T-helper 2 cell treated with Interferon-gamma antibody and Interleukin-4, amounts not matched to agents 5 μg/mL and 100 μg/mL, for 36 hours (primary cell): ENCODE measurements around the gene LCA5L.
"Not testable (repeated sequence)": the region's sequence is repeated elsewhere in the genome, so short reads cannot be mapped to it uniquely, and the experiment has no call there.

Experiments used
- DNase-seq: peaks from one replicate; pipeline ENCODE4 v3.0.0; 2021; ENCODE audit warnings: low spot score
- H3K27ac Mint-ChIP-seq: one replicate; pipeline ENCODE4 v1.8.0; 2021; ENCODE audit warnings: mild to moderate bottlenecking, mixed read lengths
- H3K27me3 Mint-ChIP-seq: one replicate; pipeline ENCODE4 v1.8.0; 2021; ENCODE audit warnings: low read depth, mixed read lengths
- H3K36me3 Mint-ChIP-seq: one replicate; pipeline ENCODE4 v1.8.0; 2021; ENCODE audit warnings: low read depth, mixed read lengths
- H3K4me1 Mint-ChIP-seq: one replicate; pipeline ENCODE4 v1.8.0; 2021; ENCODE audit warnings: low read depth, mixed read lengths
- H3K4me3 Mint-ChIP-seq: one replicate; pipeline ENCODE4 v1.8.0; 2022; ENCODE audit warnings: mild to moderate bottlenecking, moderate library complexity, mixed read lengths
- H3K9me3 Mint-ChIP-seq: one replicate; pipeline ENCODE4 v1.8.0; 2021; ENCODE audit warnings: mixed read lengths

Gene LCA5L

GRCh38 chr21:39434950-39435349 lies 10.6 kb downstream of the LCA5L start:
- H3K4me3 Mint-ChIP-seq = no peak overlapping the region
- no peaks in the 10 kb centered on the region for H3K36me3 Mint-ChIP-seq
- peaks cover 19% of the 10 kb centered on the region for H3K27me3 Mint-ChIP-seq
- DNase-seq = no peak
- H3K4me1 Mint-ChIP-seq = no peaks in the 10 kb centered on the region
- no peaks in the 10 kb centered on the region for H3K9me3 Mint-ChIP-seq
- H3K27ac Mint-ChIP-seq = no peak overlapping the region

GRCh38 chr21:39430954-39431353 lies 14.6 kb downstream of the LCA5L start:
- H3K4me1 Mint-ChIP-seq = no peaks in the 10 kb centered on the region
- H3K27me3 Mint-ChIP-seq = peaks cover 2% of the 10 kb centered on the region
- no peak overlapping the region for H3K27ac Mint-ChIP-seq
- H3K4me3 Mint-ChIP-seq = no peak overlapping the region
- H3K36me3 Mint-ChIP-seq = no peaks in the 10 kb centered on the region
- H3K9me3 Mint-ChIP-seq = no peaks in the 10 kb centered on the region
- no peak for DNase-seq

GRCh38 chr21:39430457-39430856 lies 15.1 kb downstream of the LCA5L start:
- Mint-ChIP-seq H3K4me3 (no peak overlapping the region), H3K27ac (no peak overlapping the region), H3K36me3 (no peaks in the 10 kb centered on the region), H3K4me1 (no peaks in the 10 kb centered on the region), H3K27me3 (peaks cover 2% of the 10 kb centered on the region), H3K9me3 (no peaks in the 10 kb centered on the region)
- DNase-seq = no peak

- no peak for DNase-seq
- no peak overlapping the region for H3K4me3 Mint-ChIP-seq
- H3K36me3 Mint-ChIP-seq = no peaks in the 10 kb centered on the region
- peaks cover 2% of the 10 kb centered on the region for H3K27me3 Mint-ChIP-seq
- no peaks in the 10 kb centered on the region for H3K4me1 Mint-ChIP-seq
- no peak overlapping the region for H3K27ac Mint-ChIP-seq
- H3K9me3 Mint-ChIP-seq = no peaks in the 10 kb centered on the region
Observed at GRCh38 chr21:39430016-39430415, 15.6 kb downstream of the LCA5L start.

- no peak for DNase-seq
- Mint-ChIP-seq H3K4me3 (no peak overlapping the region), H3K27ac (no peak overlapping the region), H3K9me3 (no peaks in the 10 kb centered on the region), H3K27me3 (peaks cover 2% of the 10 kb centered on the region), H3K36me3 (no peaks in the 10 kb centered on the region), H3K4me1 (no peaks in the 10 kb centered on the region)
Observed at GRCh38 chr21:39429445-39429844, 16.1 kb downstream of the LCA5L start.

DNA sequence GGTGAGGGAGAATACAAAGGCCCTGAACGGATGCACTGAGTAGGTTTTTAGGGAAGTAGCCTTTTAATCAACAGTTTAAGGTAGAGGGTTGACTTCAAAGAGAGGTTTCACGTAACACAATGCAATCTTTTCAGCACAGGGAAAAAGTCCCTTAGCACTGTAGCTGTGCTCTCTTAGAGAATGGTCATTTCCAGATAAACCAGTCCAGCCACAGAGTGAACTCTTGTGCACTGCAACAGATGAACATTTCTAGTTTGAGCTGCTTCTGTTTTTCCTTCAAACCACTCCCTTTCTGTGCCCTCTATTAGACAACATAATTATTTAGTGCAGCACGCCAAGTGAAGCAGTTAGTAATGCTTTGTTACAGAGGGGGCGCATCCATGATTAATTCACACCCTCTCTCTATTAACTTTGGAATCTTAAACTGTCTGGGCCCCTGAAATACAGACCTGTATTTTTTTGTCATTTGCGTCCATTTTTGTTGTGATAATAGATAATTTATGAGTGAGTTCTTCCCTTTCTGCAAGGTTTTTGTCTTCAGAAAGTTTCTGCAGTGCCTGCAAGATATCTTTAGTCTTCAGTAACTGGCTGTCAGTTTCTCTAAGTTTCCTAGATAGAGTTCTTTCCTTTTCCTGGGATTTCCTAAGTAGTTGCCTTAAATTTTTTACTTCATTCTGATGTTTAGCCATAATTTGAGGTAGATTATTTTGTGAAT lies 22.9 kb downstream of the LCA5L start:
- H3K4me3 Mint-ChIP-seq = no peak overlapping the region
- no peak for DNase-seq
- no peaks in the 10 kb centered on the region for H3K9me3 Mint-ChIP-seq
- H3K27me3 Mint-ChIP-seq = no peaks in the 10 kb centered on the region
- no peak overlapping the region for H3K27ac Mint-ChIP-seq
- H3K36me3 Mint-ChIP-seq = no peaks in the 10 kb centered on the region
- H3K4me1 Mint-ChIP-seq = no peaks in the 10 kb centered on the region

- H3K27ac Mint-ChIP-seq, H3K4me1 Mint-ChIP-seq, H3K27me3 Mint-ChIP-seq, DNase-seq, H3K36me3 Mint-ChIP-seq, H3K4me3 Mint-ChIP-seq, H3K9me3 Mint-ChIP-seq: not testable (repeated sequence)
Observed at GRCh38 chr21:39419204-39419603, 26.4 kb downstream of the LCA5L start.

DNA sequence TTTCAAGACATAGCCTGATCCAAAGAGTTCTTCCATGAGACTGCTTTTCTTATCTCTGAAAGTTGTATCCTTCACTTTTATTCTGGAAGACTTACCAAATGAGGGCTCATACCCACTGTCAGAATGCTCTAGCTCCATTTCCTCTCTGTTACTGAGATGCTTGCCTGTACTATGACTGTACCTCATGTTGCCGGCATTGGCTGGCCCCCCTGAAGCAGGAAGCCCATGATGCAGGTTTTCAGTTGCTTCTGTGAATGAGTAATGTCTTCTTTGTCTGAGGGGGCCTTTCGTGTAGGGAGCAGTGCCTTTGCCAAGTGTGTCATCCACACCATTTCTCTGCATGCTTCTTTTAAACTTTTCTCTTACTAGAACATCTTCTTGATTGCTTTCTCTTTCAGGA lies 39.5 kb downstream of the LCA5L start:
- Mint-ChIP-seq H3K9me3 (peaks cover 14% of the 10 kb centered on the region), H3K4me1 (no peaks in the 10 kb centered on the region), H3K4me3 (no peak overlapping the region), H3K36me3 (peaks cover 19% of the 10 kb centered on the region), H3K27ac (no peak overlapping the region), H3K27me3 (no peaks in the 10 kb centered on the region)
- DNase-seq = no peak

GRCh38 chr21:39400173-39400572 lies 45.4 kb downstream of the LCA5L start:
- H3K36me3 Mint-ChIP-seq = peaks cover 16% of the 10 kb centered on the region
- no peak for DNase-seq
- H3K27ac Mint-ChIP-seq = no peak overlapping the region
- no peaks in the 10 kb centered on the region for H3K9me3 Mint-ChIP-seq
- H3K4me1 Mint-ChIP-seq = no peaks in the 10 kb centered on the region
- H3K27me3 Mint-ChIP-seq = no peaks in the 10 kb centered on the region
- H3K4me3 Mint-ChIP-seq = no peak overlapping the region

DNA sequence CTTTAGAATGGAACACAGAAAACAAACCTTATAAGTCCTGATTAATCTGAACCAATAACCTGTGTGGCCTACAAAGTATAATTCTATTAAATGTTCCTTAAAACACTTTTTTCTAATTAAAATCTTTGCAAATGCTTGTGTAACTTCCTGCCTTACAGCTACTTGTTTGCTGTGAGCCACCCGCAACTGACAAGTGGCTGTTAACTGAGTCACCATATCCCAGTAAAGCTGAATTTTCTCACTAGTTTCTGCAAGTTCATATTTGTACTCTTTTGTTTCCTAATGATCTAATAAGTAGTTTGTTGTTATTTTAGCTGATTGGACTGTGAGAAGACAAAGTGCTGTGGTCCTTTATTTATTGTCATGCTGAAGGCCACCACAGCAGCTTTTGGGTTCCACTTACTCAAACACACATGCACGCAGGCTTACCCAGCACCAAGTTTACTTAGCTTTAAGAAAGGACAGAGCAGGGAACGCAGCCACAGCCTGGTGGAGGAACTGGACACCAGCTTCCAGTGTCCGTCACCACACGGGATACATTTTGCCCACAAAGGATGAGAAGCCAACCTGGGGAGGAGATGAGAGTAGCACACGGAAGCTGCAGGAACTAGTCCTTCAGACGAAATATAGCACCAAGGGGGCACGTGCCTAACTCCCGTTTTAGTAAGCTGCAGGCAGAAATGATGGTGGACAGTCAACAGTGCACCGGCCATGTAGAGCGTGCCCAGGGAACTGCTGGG lies 47.8 kb downstream of the LCA5L start:
- DNase-seq = no peak
- H3K27me3 Mint-ChIP-seq = no peaks in the 10 kb centered on the region
- no peak overlapping the region for H3K4me3 Mint-ChIP-seq
- peaks cover 20% of the 10 kb centered on the region for H3K36me3 Mint-ChIP-seq
- H3K4me1 Mint-ChIP-seq = no peaks in the 10 kb centered on the region
- no peaks in the 10 kb centered on the region for H3K9me3 Mint-ChIP-seq
- H3K27ac Mint-ChIP-seq = no peak overlapping the region

GRCh38 chr21:39392981-39393380 lies 52.6 kb downstream of the LCA5L start:
- Mint-ChIP-seq H3K9me3 (no peaks in the 10 kb centered on the region), H3K27me3 (no peaks in the 10 kb centered on the region), H3K4me1 (peaks cover 14% of the 10 kb centered on the region), H3K4me3 (no peak overlapping the region), H3K27ac (no peak overlapping the region), H3K36me3 (peaks cover 27% of the 10 kb centered on the region)
- DNase-seq = no peak

- Mint-ChIP-seq H3K4me1 (peaks cover 24% of the 10 kb centered on the region), H3K9me3 (no peaks in the 10 kb centered on the region), H3K27me3 (no peaks in the 10 kb centered on the region), H3K27ac (no peak overlapping the region), H3K36me3 (peaks cover 14% of the 10 kb centered on the region), H3K4me3 (no peak overlapping the region)
- DNase-seq = no peak
Observed at GRCh38 chr21:39390212-39390765, 55.3 kb downstream of the LCA5L start.

DNA sequence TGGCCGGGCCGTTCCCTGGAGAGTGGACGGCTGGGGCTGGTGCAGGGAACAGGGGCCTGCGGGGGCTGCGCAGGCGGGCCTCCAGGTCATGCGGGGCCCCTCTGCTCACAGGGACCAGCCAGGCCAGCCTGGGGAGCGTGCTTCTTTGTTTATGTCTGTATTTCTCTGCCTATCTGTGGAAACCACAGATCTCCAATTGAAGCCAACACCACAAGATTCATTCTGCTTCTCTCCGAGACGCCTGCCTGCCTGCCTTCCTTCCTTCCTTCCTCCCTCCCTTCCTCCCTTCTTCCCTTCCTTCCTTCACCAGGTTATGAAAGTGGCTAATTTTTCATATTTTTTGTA lies 56.8 kb downstream of the LCA5L start:
- no peak for DNase-seq
- H3K9me3 Mint-ChIP-seq = no peaks in the 10 kb centered on the region
- no peaks in the 10 kb centered on the region for H3K27me3 Mint-ChIP-seq
- peaks cover 29% of the 10 kb centered on the region for H3K4me1 Mint-ChIP-seq
- H3K27ac Mint-ChIP-seq = peak overlapping the region; percentile 16
- peaks cover 10% of the 10 kb centered on the region for H3K36me3 Mint-ChIP-seq
- peak overlapping the region; percentile 83 for H3K4me3 Mint-ChIP-seq

- Mint-ChIP-seq H3K27ac (peak overlapping the region; percentile 88), H3K4me3 (peak overlapping the region; percentile 83), H3K27me3 (no peaks in the 10 kb centered on the region), H3K4me1 (peaks cover 29% of the 10 kb centered on the region), H3K9me3 (no peaks in the 10 kb centered on the region), H3K36me3 (peaks cover 10% of the 10 kb centered on the region)
- DNase-seq = peak; percentile 83
Observed at GRCh38 chr21:39388038-39388810, 57.4 kb downstream of the LCA5L start.
